Measurements from ENCODE around the gene POLH.
A peak's percentile ranks its signal among the peaks of the same experiment; 100 is the strongest.

POLH gene

DNA sequence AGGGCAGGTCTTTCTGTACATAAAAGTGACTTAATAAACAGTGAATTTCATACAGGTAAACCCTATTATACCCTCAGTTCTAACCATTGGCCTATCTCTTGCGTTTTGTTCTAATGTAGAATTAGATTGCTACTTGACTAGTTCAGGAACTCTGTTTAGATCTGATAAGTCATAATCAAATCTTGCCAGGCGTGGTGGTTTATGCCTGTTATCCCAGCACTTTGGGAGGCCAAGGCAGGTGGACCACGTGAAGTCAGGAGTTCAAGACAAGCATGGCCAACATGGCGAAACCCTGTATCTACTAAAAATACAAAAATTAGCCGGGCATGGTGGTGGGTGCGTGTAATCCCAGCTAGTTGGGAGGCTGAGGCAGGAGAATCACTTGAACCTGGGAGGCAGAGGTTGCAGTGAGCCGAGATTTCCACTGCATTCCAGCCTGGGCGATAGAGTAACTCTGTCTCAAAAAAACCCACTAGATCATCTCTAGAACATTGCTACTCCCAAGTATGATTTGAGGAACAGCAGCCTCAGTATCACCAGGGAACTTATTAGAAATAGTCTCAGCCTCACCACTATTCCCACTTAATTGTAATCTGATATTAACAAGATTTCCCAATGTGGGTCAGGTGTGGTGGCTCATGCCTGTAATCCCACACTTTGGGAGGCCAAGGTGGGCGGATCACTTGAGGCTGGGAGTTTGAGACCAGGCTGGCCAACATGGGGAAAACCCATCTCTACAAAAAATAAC lies 40.9 kb downstream of the POLH start:
- ATAC-seq (ENCODE audit: low read depth) (no peak), DNase-seq (ENCODE audit: low spot score in 2 of 2) (no peak)
- Mint-ChIP-seq H3K36me3 (peaks cover 23% of the 10 kb centered on the region), H3K4me3 (no peak overlapping the region), H3K9me3 (no peaks in the 10 kb centered on the region), H3K27me3 (no peaks in the 10 kb centered on the region), H3K4me1 (peaks cover 3% of the 10 kb centered on the region), H3K27ac (peak overlapping the region; percentile 68)

DNA sequence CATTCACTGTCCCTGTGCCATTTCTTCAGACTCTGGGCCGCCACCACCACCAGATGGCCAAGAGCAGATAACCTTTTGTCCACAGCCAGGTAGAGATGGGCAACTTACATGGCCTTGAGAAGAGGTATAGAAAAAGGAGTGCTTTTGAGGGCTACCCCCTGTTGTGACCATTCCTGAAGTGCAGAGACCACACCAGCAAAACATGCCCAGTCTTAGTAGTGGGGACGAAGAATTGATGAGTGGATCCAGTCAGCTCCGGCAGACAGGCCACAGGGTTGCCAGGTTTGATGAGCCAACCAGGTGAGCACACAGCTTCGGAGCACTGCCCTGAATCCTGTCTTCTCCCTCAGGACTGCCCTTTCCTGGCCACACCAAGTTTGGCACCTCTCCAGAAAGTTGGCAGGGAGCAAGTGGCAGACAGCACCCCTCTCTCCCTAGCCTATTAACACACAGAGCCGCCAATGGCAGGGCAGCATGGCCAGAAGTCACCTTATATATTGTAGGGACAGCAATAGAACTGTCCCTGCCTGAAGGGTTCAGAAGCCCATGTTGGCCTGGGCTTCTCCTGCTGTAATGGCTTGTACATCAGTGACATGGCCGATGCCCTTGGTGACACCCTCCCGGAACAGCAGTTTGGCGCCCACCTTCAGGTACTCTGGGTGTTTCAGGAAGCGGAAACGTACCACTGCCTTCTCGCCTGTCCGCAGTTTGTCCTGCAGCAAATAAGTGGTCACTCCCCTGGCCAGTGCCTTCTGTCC lies 45.3 kb downstream of the POLH start:
- DNase-seq (ENCODE audit: low spot score in 2 of 2) (no peak), ATAC-seq (ENCODE audit: low read depth) (no peak)
- Mint-ChIP-seq H3K4me3 (no peak overlapping the region), H3K4me1 (peaks cover 8% of the 10 kb centered on the region), H3K36me3 (peaks cover 31% of the 10 kb centered on the region), H3K27ac (peak overlapping the region; percentile 74), H3K27me3 (no peaks in the 10 kb centered on the region), H3K9me3 (no peaks in the 10 kb centered on the region)

DNA sequence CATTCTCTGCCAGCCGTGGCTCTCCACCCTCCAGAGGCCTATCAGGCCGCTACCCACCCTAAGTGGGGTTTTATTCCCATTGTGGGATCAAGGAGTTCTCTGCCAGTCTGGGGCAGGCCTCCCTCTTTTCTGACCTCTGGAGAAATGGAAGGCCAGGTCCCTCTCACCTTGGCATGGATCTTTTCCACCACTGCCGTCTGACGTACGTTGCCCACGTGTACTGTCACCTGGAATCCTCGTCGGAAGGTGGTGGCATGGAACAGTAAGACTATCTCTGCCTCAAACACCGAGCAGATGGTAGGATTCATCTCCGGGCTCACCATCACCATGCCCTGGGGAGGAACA lies 45.8 kb downstream of the POLH start:
- Mint-ChIP-seq H3K4me1 (peaks cover 13% of the 10 kb centered on the region), H3K27ac (no peak overlapping the region), H3K4me3 (no peak overlapping the region), H3K9me3 (no peaks in the 10 kb centered on the region), H3K36me3 (peaks cover 33% of the 10 kb centered on the region), H3K27me3 (no peaks in the 10 kb centered on the region)
- DNase-seq (ENCODE audit: low spot score in 2 of 2) (no peak), ATAC-seq (ENCODE audit: low read depth) (no peak)

DNA sequence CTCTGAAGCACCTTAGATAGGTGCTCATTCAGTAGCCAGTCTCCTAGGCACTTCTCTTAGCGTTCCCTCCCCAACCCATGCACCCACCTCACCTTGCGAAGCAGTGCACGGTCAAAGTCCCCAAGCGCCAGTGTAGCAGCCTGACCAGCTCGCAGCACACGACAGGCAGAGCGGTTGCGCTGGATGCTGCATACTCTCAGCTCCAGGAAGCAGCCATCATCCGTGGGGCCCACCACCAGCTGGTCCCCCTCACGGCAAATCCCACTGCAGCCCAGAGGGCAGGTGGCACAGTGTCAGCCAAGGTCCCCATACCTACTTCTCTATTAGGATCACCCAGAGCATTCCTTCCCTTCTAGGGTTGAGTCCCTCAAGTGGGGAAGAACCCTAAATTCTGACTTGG lies 46.6 kb downstream of the POLH start:
- ATAC-seq (ENCODE audit: low read depth) (no peak), DNase-seq (ENCODE audit: low spot score in 2 of 2) (no peak)
- peaks cover 20% of the 10 kb centered on the region for H3K4me1 Mint-ChIP-seq
- no peaks in the 10 kb centered on the region for H3K27me3 Mint-ChIP-seq
- H3K27ac Mint-ChIP-seq = peak overlapping the region; percentile 60
- peaks cover 33% of the 10 kb centered on the region for H3K36me3 Mint-ChIP-seq
- no peaks in the 10 kb centered on the region for H3K9me3 Mint-ChIP-seq
- H3K4me3 Mint-ChIP-seq = no peak overlapping the region

DNA sequence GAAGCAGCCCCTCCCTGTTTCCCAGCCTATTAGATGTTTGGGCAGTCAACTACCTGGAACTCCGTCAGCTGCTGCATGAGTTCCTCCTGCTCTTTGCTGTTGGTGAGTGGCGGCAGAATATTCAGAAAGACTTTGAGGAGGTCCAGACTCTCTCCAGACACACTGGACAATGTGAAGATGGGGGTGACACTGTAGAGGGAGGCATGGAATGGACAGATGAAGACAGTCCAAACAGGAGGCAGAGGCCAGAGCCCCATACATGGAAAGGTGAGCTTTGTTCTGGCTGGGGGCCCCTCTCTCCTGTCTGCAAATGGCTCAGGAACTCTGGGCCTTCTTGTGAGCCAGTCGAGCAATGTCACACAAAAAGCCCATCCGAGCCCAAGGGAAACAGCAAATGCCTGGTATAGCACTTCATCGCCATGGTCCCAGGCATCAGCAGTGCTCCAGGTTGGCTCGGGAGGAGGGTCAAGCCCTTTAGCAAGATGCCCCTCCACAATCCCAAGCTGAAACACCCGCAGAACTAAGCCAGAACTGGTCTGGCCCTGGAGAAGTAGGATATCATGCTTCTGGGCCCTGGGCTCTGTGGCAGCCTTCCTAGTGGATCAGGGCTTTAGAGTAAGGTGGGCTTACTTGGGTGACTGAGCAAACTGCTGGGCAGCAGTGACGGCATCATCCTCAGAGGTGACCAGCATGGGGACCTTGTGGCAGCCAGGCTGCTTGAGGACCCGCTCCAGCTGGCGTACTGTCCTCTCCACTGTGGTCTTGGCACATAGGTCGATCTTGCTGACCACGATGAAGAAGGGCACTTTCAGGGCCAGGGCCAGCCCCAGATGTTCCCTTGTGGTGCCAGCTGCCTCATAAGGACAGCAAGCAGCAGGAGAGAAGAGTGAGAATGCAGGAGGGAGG lies 48.1 kb downstream of the POLH start:
- Mint-ChIP-seq H3K27ac (no peak overlapping the region), H3K4me3 (no peak overlapping the region)

DNA sequence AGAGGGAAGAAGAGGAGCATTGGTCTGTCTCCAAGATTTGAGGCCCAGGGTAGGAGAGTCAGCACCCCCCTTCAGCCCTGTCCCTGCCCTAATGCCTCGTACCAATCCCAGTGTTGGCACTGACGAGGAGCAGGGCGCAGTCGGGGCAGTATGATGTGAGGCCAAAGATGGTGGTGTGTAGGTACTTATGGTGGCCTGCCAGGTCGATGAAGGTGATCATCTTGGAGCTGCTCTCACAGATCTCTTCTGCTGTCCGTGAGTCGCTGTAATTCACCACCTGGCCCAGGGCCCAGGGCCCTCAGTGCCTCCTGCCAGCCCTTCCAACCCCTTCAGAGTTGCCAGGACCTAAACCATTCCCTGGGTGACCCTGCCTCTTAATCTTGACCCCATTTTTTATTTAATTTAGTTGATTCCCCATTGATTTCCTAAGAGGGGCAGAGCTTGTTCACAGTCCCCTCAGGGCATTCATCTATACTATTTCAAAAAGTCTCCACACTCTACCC lies 48.9 kb downstream of the POLH start:
- Mint-ChIP-seq H3K27ac (no peak overlapping the region), H3K27me3 (no peaks in the 10 kb centered on the region), H3K9me3 (no peaks in the 10 kb centered on the region), H3K36me3 (peaks cover 33% of the 10 kb centered on the region), H3K4me1 (peaks cover 29% of the 10 kb centered on the region), H3K4me3 (no peak overlapping the region)
- DNase-seq (ENCODE audit: low spot score in 2 of 2) (no peak), ATAC-seq (ENCODE audit: low read depth) (no peak)

More for the DNA sequence above, 48.1 kb downstream of the POLH start:
- DNase-seq (ENCODE audit: low spot score in 2 of 2) (no peak), ATAC-seq (ENCODE audit: low read depth) (no peak)
- no peaks in the 10 kb centered on the region for H3K27me3 Mint-ChIP-seq
- peaks cover 33% of the 10 kb centered on the region for H3K36me3 Mint-ChIP-seq
- H3K4me1 Mint-ChIP-seq = peaks cover 27% of the 10 kb centered on the region
- no peaks in the 10 kb centered on the region for H3K9me3 Mint-ChIP-seq

DNA sequence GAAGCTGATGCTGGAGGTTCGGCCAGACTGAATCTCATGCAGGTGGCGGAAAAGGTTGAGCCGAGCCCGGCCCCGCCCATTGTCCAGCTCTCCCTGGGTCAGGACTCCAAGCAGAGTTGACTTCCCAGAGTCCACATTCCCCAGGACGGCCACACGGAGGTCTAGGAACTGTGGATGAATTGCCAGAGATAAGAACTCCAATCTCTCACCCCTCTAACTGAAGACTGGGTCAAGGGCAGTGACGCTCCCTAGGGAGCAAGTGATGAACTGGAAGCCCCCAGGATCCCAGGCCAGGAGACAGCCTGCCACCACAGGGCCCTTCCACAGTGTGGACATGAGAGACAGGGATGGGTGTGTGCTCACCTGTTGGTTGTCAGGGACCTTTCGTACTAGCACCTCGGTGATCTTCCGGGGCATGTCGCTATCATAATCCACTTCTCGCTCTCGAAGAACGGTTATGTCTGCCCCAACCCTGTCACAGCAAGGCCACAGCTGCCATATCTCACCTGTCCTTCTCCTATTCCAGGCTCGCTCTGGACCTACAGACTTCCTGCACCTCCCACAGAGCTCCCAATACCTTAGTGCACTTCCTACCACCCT lies 49.5 kb downstream of the POLH start:
- peaks cover 33% of the 10 kb centered on the region for H3K4me1 Mint-ChIP-seq
- peaks cover 32% of the 10 kb centered on the region for H3K36me3 Mint-ChIP-seq
- H3K27ac Mint-ChIP-seq = no peak overlapping the region
- no peak for DNase-seq (ENCODE audit: low spot score in 2 of 2)
- no peak for ATAC-seq (ENCODE audit: low read depth)
- H3K9me3 Mint-ChIP-seq = no peaks in the 10 kb centered on the region
- no peaks in the 10 kb centered on the region for H3K27me3 Mint-ChIP-seq
- no peak overlapping the region for H3K4me3 Mint-ChIP-seq

DNA sequence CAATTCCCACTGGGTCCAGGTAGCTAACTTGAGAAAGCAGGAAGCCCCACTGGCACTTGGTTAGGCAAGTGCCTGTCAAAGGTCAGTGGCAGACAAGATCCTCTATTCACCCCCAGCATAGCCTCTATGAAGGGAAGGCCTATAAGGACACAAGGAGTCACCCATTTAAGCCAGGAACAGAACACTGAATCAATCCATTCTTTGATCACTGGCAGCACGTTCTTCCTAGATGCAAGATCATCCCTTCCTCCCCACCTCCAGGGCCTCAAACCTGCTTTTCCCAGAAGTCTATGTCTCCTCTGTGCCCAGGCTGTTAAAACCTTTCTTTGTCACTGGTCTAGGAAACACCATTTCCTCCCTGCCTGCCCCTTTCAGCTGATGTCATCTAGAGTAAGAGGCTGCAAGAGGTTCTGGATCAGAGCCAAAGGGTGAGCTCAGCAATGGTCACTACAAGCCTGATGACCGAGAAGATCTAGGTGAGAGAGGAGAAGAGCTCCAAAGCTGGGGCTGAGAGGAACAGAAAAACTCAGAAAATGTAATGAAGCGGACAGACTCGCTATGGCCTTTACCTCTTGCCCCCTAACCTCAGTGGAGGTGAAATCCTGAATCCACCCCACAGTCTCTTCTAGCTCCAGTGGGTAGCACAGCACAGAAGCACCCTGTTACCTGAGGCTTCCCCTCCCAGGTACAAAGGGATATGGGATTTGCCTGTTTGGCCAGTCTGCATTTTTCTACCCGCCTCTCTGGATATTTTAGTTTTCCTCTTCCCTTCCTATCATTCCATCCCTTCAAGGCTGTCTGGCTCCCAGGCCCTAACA lies 51.2 kb downstream of the POLH start:
- peak overlapping the region; percentile 79 for H3K27ac Mint-ChIP-seq
- no peak for DNase-seq (ENCODE audit: low spot score in 2 of 2)
- peak overlapping the region; percentile 18 for H3K4me3 Mint-ChIP-seq
- H3K27me3 Mint-ChIP-seq = no peaks in the 10 kb centered on the region
- H3K9me3 Mint-ChIP-seq = no peaks in the 10 kb centered on the region
- H3K4me1 Mint-ChIP-seq = peaks cover 34% of the 10 kb centered on the region
- ATAC-seq (ENCODE audit: low read depth) = no peak
- peaks cover 21% of the 10 kb centered on the region for H3K36me3 Mint-ChIP-seq

DNA sequence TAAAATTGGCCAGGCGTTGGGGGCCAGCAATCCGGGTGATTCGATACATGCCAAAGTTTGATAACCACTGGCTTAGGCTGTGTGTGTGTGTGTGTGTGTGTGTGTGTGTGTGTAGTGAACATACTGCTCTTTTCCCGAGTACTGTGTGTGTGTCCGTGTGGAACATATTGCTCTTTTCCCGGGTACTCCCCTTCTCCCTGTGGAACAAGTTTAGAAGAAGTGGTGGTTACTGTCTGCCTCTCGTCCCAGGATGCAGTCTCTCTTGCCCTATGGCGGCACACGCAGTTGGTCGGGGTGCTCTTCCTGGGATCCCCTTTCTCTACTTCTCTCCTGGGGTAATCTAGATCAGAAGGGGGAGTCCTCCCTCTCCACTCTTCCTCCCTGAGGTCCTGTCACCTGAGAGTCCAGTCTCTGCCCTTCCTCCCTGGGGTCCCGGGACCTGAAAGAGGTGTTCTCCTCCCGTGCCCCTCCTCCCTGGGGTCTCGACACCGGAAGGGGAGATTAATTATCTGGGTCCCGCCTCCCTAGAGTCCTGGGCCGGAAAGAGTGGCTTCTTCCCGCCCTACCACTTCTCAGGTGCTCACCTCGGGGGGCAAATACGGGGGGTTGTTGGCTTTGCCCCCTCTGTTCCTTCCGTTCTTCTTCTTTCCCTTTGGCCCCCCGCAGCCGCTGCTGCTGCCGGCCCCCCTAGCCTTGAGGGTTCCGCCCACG lies 52.6 kb downstream of the POLH start:
- ATAC-seq (ENCODE audit: low read depth) (no peak), DNase-seq (ENCODE audit: low spot score in 2 of 2) (peak in 1 of 2 donors; percentile 51)
- peaks cover 12% of the 10 kb centered on the region for H3K36me3 Mint-ChIP-seq
- H3K9me3 Mint-ChIP-seq = no peaks in the 10 kb centered on the region
- no peaks in the 10 kb centered on the region for H3K27me3 Mint-ChIP-seq
- H3K27ac Mint-ChIP-seq = peak overlapping the region; percentile 91
- peaks cover 34% of the 10 kb centered on the region for H3K4me1 Mint-ChIP-seq
- H3K4me3 Mint-ChIP-seq = peak overlapping the region; percentile 96

DNA sequence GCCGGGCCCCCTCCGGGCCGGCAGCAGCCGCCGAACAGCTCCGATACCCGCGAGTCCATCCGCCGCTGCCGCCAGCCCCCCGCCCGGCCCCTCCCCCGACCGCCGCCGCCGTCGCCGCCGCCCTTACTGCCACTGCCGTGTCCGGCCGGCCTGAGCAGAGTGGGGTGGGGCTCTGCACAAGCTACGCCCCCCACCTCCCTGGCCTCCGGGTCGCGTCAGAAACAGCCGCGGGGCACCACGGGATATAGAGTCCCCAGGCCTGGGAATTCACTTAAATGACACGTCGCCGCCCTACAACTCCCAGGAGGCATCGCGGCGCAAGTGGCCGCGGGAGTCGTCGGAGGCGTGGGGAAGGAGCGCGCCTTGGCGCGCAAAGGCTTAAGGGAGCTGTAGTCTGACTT lies 53.1 kb downstream of the POLH start, which contains the start of gene GTPBP2:
TSS of gene GTPBP2 (minus strand) at position 161 of the 401 bp plus-strand sequence. CDS start at position 59, 102 bp downstream.
- Mint-ChIP-seq H3K4me1 (peaks cover 36% of the 10 kb centered on the region), H3K4me3 (peak within 1 kb of the TSS; percentile 96), H3K27me3 (no peaks in the 10 kb centered on the region), H3K36me3 (peaks cover 10% of the 10 kb centered on the region), H3K9me3 (no peaks in the 10 kb centered on the region), H3K27ac (peak within 1 kb of the TSS; percentile 91)
- ATAC-seq (ENCODE audit: low read depth) = peak; percentile 80
- DNase-seq (ENCODE audit: low spot score in 2 of 2) = peak; percentile 87 to 92

DNA sequence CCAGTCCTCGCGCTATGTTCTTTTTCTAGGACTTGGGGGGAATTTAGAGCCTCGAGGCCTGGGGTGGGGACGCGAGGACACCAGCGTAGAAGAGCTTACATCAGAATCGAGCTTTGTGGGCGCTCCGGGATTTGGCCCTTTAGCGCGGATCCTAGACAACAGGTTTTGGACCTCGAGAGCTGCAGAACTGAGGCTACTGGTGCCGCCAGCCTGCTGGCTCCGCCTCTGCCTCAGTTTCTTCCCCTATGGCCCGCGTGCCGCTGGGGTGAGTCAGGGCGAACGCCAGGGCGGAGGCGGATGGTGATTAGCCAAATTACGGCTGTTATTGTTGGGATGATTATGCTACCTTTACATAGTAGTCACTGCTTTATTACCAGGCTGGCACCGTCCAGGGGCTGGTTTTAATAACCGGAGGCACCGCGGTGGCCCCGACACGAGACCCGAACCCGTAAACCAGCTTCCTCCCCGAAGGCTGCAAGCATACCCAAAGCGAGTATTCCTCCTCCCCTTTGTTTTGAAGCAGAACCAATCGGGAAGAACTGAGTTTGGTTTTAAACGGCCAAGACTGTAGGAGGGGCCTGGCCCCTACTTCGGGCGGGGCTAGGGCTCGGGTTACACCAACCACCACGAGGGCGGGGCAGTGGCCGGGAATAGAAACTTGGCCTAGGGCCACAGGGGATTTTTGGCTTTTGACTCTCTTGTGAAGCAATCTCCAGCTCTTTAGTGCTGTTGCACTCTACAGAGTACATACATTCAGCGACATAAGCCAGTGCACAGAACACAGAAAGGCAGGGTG lies 53.7 kb downstream of the POLH start:
- peaks cover 36% of the 10 kb centered on the region for H3K4me1 Mint-ChIP-seq
- ATAC-seq (ENCODE audit: low read depth) (peak; percentile 71), DNase-seq (ENCODE audit: low spot score in 2 of 2) (peak; percentile 77 to 90)
- H3K27me3 Mint-ChIP-seq = no peaks in the 10 kb centered on the region
- H3K27ac Mint-ChIP-seq = peak overlapping the region; percentile 91
- peaks cover 7% of the 10 kb centered on the region for H3K36me3 Mint-ChIP-seq
- H3K4me3 Mint-ChIP-seq = peak overlapping the region; percentile 96
- no peaks in the 10 kb centered on the region for H3K9me3 Mint-ChIP-seq

All from memory B cell (primary cell).